Natural killer cell (primary cell): Measurements from ENCODE around the gene MAD1L1. TPM values are rescaled to one million over a fixed set of nuclear protein-coding genes. Genes with fewer than 3 reads are reported as not detected.
"Not testable (repeated sequence)": the region's sequence is repeated elsewhere in the genome, so short reads cannot be mapped to it uniquely, and the experiment has no call there.

Experiments used
- ATAC-seq, 3 donors: fragments of 150-1000 bp in 2 of 3; fragments of 200-7000 bp in 1 of 3; cut with Tn5 transposase; 1 replicate in 1 of 3; 2 replicates in 2 of 3; pipeline ENCODE4 v1.10.0; 2021; ENCODE audit warnings: mild to moderate bottlenecking in 2 of 3, moderate library complexity in 2 of 3
- DNase-seq, 2 donors: peaks; one replicate each; pipeline versions ENCODE4 v3.0.0 to v3.0.0-alpha.2; 2013 to 2021; ENCODE audit warnings: mixed read lengths in 1 of 2
- H3K27ac ChIP-seq: one replicate; pipeline ENCODE4 v1.5.1; 2013; ENCODE audit warnings: mild to moderate bottlenecking, low read length
- H3K27me3 ChIP-seq: one replicate; pipeline ENCODE4 v1.6.1; 2013; ENCODE audit warnings: low read length; ENCODE audit not compliant: control insufficient read depth, insufficient read depth
- H3K36me3 ChIP-seq: one replicate; pipeline ENCODE4 v1.6.1; 2013; ENCODE audit warnings: low read length; ENCODE audit not compliant: control insufficient read depth, insufficient read depth
- H3K4me1 ChIP-seq: one replicate; pipeline ENCODE4 v1.6.1; 2013; ENCODE audit warnings: low read length; ENCODE audit not compliant: control insufficient read depth, insufficient read depth
- H3K4me3 ChIP-seq: one replicate; pipeline ENCODE4 v1.5.1; 2013; ENCODE audit warnings: low read length
- H3K9me3 ChIP-seq: one replicate; pipeline ENCODE4 v1.6.1; 2013; ENCODE audit warnings: low read length; ENCODE audit not compliant: control insufficient read depth, insufficient read depth
- H3K27ac Mint-ChIP-seq, 2 donors: one replicate each; pipeline ENCODE4 v1.8.0; 2022; ENCODE audit warnings: mild to moderate bottlenecking in 2 of 2, mixed read lengths in 2 of 2, moderate library complexity in 1 of 2
- H3K27me3 Mint-ChIP-seq, 2 donors: one replicate each; pipeline ENCODE4 v1.8.0; 2022; ENCODE audit warnings: low read depth in 2 of 2, mixed read lengths in 2 of 2
- H3K36me3 Mint-ChIP-seq: one replicate; pipeline ENCODE4 v1.8.0; 2022; ENCODE audit warnings: mixed read lengths
- H3K4me1 Mint-ChIP-seq, 2 donors: one replicate each; pipeline ENCODE4 v1.8.0; 2022; ENCODE audit warnings: mixed read lengths in 2 of 2
- H3K4me3 Mint-ChIP-seq: one replicate; pipeline ENCODE4 v1.8.0; 2022; ENCODE audit warnings: mild to moderate bottlenecking, moderate library complexity, mixed read lengths
- H3K9me3 Mint-ChIP-seq, 2 donors: one replicate each; pipeline ENCODE4 v1.8.0; 2022; ENCODE audit warnings: mixed read lengths in 2 of 2
- WGBS: methylation state at CpG from one replicate; pipeline ENCODE4 v1.1.7; 2013; ENCODE audit warnings: missing lambda C conversion rate; ENCODE audit not compliant: insufficient coverage; 5-methylcytosine and 5-hydroxymethylcytosine counted together
- intact Hi-C: fragments of 100-400 bp; cut with micrococcal nuclease; formaldehyde crosslinking; loops from one replicate; pipeline ENCODE4 v1.14.2; 2022
- total RNA-seq, 4 donors: library from RNA; stranded (reverse); fragments of 120-200 nt in 1 of 4; gene quantifications; one replicate each; pipeline versions ENCODE4 v1.2.3 to v1.2.4, GENCODE V29; 2013 to 2022
- TF ChIP-seq, protein P1 (sequence below): fragments of 200-600 bp; IDR thresholded peaks from one replicate; pipeline ENCODE4 v1.8.0; 2022; ENCODE audit warnings: antibody characterized with exemption

The MAD1L1 gene
- total RNA-seq, 3 donors from 2014 or later (not counting 1 experiment from before 2014, with no cell fraction given): 53.6 to 81.2 (median 77.4) TPM

DNA sequence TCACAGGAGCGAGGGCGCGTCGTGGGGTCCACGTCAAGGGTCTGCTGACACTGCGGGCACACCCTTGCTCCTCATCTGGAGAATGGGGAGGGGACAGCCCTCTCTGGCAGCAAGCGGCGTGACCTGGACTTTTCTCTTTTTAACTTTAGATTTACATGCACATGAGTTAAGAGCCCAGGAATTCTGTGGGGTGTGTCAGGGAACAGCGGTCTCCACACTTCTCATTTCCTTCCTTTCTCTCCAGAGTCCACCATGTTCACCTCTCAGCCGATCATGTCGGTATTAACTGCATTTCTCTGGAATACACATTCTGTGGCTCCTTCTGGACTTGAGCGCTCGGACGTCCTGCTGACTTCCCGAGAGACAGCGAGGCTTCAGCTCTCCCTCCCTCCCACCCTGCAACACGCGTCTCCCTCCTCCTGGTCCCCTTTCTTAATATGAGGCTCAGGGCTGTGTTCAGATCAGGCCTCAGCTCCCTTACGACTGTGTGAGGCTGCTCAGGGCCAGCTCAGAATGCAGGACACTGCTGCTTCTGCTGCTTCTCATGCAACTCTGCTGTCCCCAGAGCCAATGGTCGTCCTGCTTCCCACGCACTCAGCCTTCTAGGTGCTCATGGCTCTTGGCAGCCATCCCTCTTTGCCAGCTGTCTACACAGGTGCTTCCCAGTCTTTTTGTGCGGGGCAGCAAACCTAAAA, 301.3 kb downstream of the MAD1L1 start:
- 91% methylated on average over 22 of the region's 22 CpGs for WGBS
- TF ChIP-seq, protein P1, sequence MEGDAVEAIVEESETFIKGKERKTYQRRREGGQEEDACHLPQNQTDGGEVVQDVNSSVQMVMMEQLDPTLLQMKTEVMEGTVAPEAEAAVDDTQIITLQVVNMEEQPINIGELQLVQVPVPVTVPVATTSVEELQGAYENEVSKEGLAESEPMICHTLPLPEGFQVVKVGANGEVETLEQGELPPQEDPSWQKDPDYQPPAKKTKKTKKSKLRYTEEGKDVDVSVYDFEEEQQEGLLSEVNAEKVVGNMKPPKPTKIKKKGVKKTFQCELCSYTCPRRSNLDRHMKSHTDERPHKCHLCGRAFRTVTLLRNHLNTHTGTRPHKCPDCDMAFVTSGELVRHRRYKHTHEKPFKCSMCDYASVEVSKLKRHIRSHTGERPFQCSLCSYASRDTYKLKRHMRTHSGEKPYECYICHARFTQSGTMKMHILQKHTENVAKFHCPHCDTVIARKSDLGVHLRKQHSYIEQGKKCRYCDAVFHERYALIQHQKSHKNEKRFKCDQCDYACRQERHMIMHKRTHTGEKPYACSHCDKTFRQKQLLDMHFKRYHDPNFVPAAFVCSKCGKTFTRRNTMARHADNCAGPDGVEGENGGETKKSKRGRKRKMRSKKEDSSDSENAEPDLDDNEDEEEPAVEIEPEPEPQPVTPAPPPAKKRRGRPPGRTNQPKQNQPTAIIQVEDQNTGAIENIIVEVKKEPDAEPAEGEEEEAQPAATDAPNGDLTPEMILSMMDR: no peak
- H3K27ac ChIP-seq: no peak overlapping the region
- intact Hi-C loops: no loop called here
- no peak overlapping the region for H3K4me3 ChIP-seq
- Mint-ChIP-seq H3K9me3 (no peaks in the 10 kb centered on the region), H3K27ac (peak overlapping the region in 1 of 2 donors; percentile 1), H3K36me3 (no peaks in the 10 kb centered on the region), H3K27me3 (no peaks in the 10 kb centered on the region), H3K4me3 (no peak overlapping the region), H3K4me1 (peaks cover 25 to 44% of the 10 kb centered on the region in 2 donors)
- DNase-seq: no peak
- ATAC-seq: no peak
- peaks cover 24% of the 10 kb centered on the region for H3K36me3 ChIP-seq
- H3K9me3 ChIP-seq: no peaks in the 10 kb centered on the region
- no peaks in the 10 kb centered on the region for H3K4me1 ChIP-seq
- no peaks in the 10 kb centered on the region for H3K27me3 ChIP-seq

DNA sequence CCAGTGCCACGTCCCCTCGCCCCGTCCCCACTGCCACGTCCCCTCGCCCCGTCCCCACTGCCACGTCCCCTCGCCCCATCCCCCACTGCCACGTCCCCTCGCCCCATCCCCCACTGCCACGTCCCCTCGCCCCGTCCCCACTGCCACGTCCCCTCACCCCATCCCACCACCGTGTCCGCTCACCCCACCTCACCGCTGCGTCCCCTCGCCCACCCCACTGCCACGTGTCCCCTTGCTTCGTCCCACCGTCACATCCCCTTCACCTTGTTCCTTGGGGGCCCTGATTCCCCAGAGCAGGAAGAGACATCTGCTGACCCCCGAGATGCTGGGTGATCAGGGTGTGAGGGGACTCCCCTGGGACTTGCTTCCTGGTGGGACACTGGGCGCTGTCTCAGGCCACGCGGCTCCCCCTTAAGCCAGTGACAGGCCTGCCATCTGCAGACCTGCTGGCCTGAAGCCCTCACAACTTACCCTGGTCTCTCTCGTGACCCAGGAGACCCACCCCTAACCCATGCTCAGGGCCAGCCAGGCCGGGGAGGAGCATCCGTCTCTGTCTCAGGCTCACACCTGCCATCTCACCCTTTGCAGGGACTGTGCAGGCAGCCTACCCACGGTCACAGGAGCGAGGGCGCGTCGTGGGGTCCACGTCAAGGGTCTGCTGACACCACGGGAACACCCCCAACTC, 302.2 kb downstream of the MAD1L1 start:
- intact Hi-C loops: no loop called here
- WGBS: 87% methylated on average over 28 of the region's 36 CpGs
- no peak for DNase-seq
- ATAC-seq: no peak
- Histone ChIP-seq H3K36me3 (peaks cover 16% of the 10 kb centered on the region), H3K27ac (no peak overlapping the region), H3K9me3 (no peaks in the 10 kb centered on the region), H3K4me3 (no peak overlapping the region), H3K4me1 (peaks cover under 1% of the 10 kb centered on the region), H3K27me3 (no peaks in the 10 kb centered on the region)
- no peaks in the 10 kb centered on the region for H3K36me3 Mint-ChIP-seq
- peaks cover 34 to 53% of the 10 kb centered on the region in 2 donors for H3K4me1 Mint-ChIP-seq
- H3K27ac Mint-ChIP-seq: peak overlapping the region in 1 of 2 donors; percentile 29
- H3K4me3 Mint-ChIP-seq: no peak overlapping the region
- no peaks in the 10 kb centered on the region for H3K9me3 Mint-ChIP-seq
- TF ChIP-seq, protein P1: no peak
- H3K27me3 Mint-ChIP-seq: no peaks in the 10 kb centered on the region

DNA sequence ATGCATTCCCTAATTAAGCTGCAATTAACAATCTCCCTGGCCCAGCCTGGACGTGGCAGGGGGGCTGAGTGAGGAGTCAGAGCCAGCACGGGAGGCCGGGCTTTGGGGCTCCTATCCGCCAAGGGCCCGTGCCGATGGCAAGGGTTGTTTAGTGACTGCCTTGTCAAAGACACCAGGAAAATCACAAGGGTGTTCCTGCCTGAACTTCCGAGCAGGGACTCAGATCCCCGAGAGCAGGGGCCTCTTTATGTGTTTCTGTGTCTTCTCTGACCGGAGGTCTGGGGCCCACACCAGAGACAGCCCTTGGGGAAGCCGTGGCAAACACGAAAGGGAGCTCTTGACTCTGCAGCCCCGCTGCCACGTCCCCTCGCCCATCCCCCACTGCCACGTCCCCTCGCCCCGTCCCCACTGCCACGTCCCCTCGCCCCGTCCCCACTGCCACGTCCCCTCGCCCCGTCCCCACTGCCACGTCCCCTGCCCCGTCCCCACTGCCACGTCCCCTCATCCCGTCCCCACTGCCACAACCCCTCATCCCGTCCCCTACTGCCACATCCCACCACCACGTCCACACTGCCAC, 303.3 kb downstream of the MAD1L1 start:
- H3K4me3 ChIP-seq, H3K4me3 Mint-ChIP-seq, ATAC-seq, intact Hi-C loops, H3K27ac ChIP-seq, H3K9me3 ChIP-seq, H3K27me3 Mint-ChIP-seq, H3K27ac Mint-ChIP-seq, H3K4me1 ChIP-seq, DNase-seq, H3K36me3 Mint-ChIP-seq, H3K27me3 ChIP-seq, H3K9me3 Mint-ChIP-seq: not testable (repeated sequence)
- peaks cover 16% of the 10 kb centered on the region for H3K36me3 ChIP-seq
- WGBS: 95% methylated on average over 25 of the region's 29 CpGs
- H3K4me1 Mint-ChIP-seq: peaks cover 39 to 54% of the 10 kb centered on the region in 2 donors

DNA sequence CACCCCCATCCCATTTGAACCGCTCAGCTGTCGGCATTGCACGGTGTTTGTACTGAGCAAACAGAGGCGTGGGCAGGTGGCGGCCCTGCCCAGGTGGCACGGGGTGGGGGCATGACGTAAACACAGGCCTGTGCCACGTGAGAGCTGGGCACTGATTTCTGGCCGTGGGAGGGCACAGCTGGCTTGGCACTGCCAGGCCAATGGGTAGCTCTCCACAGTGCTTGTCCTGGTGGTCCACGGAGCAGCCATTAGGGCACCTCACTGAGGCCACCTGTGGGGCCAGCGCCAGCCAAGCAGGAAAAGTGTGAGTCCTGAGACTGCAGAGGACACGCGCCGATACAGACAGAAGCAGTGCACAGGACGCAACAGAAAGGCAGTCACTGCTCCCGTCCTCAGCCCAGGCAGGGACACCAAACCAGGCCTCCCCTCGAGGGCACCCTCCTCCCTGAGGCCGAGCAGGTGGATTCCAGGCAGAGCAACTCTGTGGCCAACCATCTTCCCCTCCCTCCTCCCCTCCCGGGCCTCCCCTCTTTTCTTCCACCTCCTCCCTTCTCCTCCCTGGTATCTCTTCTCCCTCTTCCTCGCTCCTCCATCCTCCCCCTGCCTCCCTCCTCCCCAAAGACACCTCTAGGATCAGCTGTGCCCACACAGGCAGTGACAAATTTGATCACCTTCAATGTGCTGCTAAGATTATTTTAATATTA, 303.9 kb downstream of the MAD1L1 start:
- Mint-ChIP-seq H3K27ac (no peak overlapping the region), H3K4me1 (peaks cover 41 to 55% of the 10 kb centered on the region in 2 donors), H3K9me3 (no peaks in the 10 kb centered on the region), H3K4me3 (no peak overlapping the region), H3K27me3 (no peaks in the 10 kb centered on the region), H3K36me3 (no peaks in the 10 kb centered on the region)
- 91% methylated on average over 20 of the region's 20 CpGs for WGBS
- DNase-seq: no peak
- Histone ChIP-seq H3K27ac (no peak overlapping the region), H3K9me3 (no peaks in the 10 kb centered on the region), H3K27me3 (no peaks in the 10 kb centered on the region), H3K36me3 (peaks cover 15% of the 10 kb centered on the region), H3K4me3 (no peak overlapping the region), H3K4me1 (peaks cover 3% of the 10 kb centered on the region)
- ATAC-seq: no peak
- TF ChIP-seq, protein P1: no peak
- intact Hi-C loops: no loop called here
